ENCODE measurements around the gene HNRNPA1L2.
A peak's percentile ranks its signal among the peaks of the same experiment; 100 is the strongest.
"Not testable (repeated sequence)": the region's sequence is repeated elsewhere in the genome, so short reads cannot be mapped to it uniquely, and the experiment has no call there.

Gene HNRNPA1L2

GRCh38 chr13:52642131-52642530, at the start of gene HNRNPA1L2:
TSS of gene HNRNPA1L2 (plus strand) at chr13:52642431. CDS start at chr13:52642493, 62 bp downstream.
- no peak for DNase-seq (ENCODE audit: low spot score)

GRCh38 chr13:52593175-52593574, 49.1 kb upstream of the HNRNPA1L2 start:
- not testable (repeated sequence) for DNase-seq (ENCODE audit: low spot score)

- DNase-seq (ENCODE audit: low spot score), result not testable (repeated sequence)
Observed at GRCh38 chr13:52593812-52594211, 48.4 kb upstream of the HNRNPA1L2 start.

GRCh38 chr13:52594295-52594694, 47.9 kb upstream of the HNRNPA1L2 start:
- DNase-seq (ENCODE audit: low spot score), result not testable (repeated sequence)

- DNase-seq (ENCODE audit: low spot score), result no peak
Observed at GRCh38 chr13:52597676-52598075, 44.6 kb upstream of the HNRNPA1L2 start.

GRCh38 chr13:52599037-52599847, 43.0 kb upstream of the HNRNPA1L2 start:
- no peak for DNase-seq (ENCODE audit: low spot score)

GRCh38 chr13:52599848-52600603, 42.2 kb upstream of the HNRNPA1L2 start:
- DNase-seq (ENCODE audit: low spot score), result peak; percentile 42

GRCh38 chr13:52600666-52601065, 41.6 kb upstream of the HNRNPA1L2 start:
- no peak for DNase-seq (ENCODE audit: low spot score)

- DNase-seq (ENCODE audit: low spot score), result not testable (repeated sequence)
Observed at GRCh38 chr13:52603316-52603715, 38.9 kb upstream of the HNRNPA1L2 start.

GRCh38 chr13:52606126-52606525, 36.1 kb upstream of the HNRNPA1L2 start:
- not testable (repeated sequence) for DNase-seq (ENCODE audit: low spot score)

- not testable (repeated sequence) for DNase-seq (ENCODE audit: low spot score)
Observed at GRCh38 chr13:52606795-52607194, 35.4 kb upstream of the HNRNPA1L2 start.

- not testable (repeated sequence) for DNase-seq (ENCODE audit: low spot score)
Observed at GRCh38 chr13:52608184-52608583, 34.0 kb upstream of the HNRNPA1L2 start.

- DNase-seq (ENCODE audit: low spot score), result peak; percentile 77
Observed at GRCh38 chr13:52609013-52609606, 33.1 kb upstream of the HNRNPA1L2 start.

- DNase-seq (ENCODE audit: low spot score), result not testable (repeated sequence)
Observed at GRCh38 chr13:52610158-52610557, 32.1 kb upstream of the HNRNPA1L2 start.

GRCh38 chr13:52615134-52615801, 27.0 kb upstream of the HNRNPA1L2 start:
- no peak for DNase-seq (ENCODE audit: low spot score)

GRCh38 chr13:52615812-52616211, 26.4 kb upstream of the HNRNPA1L2 start:
- DNase-seq (ENCODE audit: low spot score), result no peak

- peak; percentile 85 for DNase-seq (ENCODE audit: low spot score)
Observed at GRCh38 chr13:52617070-52618060, 24.9 kb upstream of the HNRNPA1L2 start.

- DNase-seq (ENCODE audit: low spot score), result not testable (repeated sequence)
Observed at GRCh38 chr13:52631083-52631690, 11.0 kb upstream of the HNRNPA1L2 start.

GRCh38 chr13:52638666-52639328, 3.4 kb upstream of the HNRNPA1L2 start:
- no peak for DNase-seq (ENCODE audit: low spot score)

GRCh38 chr13:52644108-52644507, 1.9 kb downstream of the HNRNPA1L2 start:
- no peak for DNase-seq (ENCODE audit: low spot score)

Data from Ammon's horn (tissue), 1 donor.